IMR-90 (cell line): ENCODE results near the gene RNASE7. TPM values are rescaled to one million over a fixed set of nuclear protein-coding genes. Genes with fewer than 3 reads are reported as not detected.

ENCODE experiments used
- ATAC-seq: fragments of 200-7000 bp; cut with Tn5 transposase; 2 replicates; pipeline ENCODE4 v1.9.1; 2020; ENCODE audit warnings: low read depth, mild to moderate bottlenecking, moderate library complexity
- BruUV-seq: library from RNA; stranded (reverse); fragments of 400-500 nt; replicated peaks from 2 replicates; lab custom pipeline; 2021; lab: Mats Ljungman, UMichigan
- CTCF ChIA-PET: fragments of 300-600 bp; formaldehyde crosslinking; extraction: SDS; loops from one replicate; lab custom pipeline; 2021; ENCODE audit warnings: antibody characterized with exemption; lab: Yijun Ruan, JAX
- POLR2A ChIA-PET: fragments of 300-600 bp; sonication (Branson Sonifier 250); formaldehyde crosslinking; loops from one replicate; lab custom pipeline; 2022; ENCODE audit warnings: antibody characterized with exemption; ENCODE audit not compliant: unreplicated experiment; lab: Charles Lee
- DNase-seq: peaks from one replicate; pipeline ENCODE4 v3.0.0; 2013
- H2AFZ ChIP-seq: replicated peaks from 2 replicates; pipeline ENCODE3; 2013; ENCODE audit warnings: low read length, mild to moderate bottlenecking; ENCODE audit not compliant: poor library complexity
- H2AK5ac ChIP-seq: 2 replicates; pipeline ENCODE4 v1.6.1; 2013; ENCODE audit warnings: low read depth, low read length, inconsistent platforms
- H2AK9ac ChIP-seq: replicated peaks from 2 replicates; pipeline ENCODE3; 2013; ENCODE audit warnings: mild to moderate bottlenecking, low read depth, low read length, moderate library complexity; ENCODE audit not compliant: poor library complexity
- H2BK120ac ChIP-seq: 2 replicates; pipeline ENCODE4 v1.6.1; 2013; ENCODE audit warnings: low read depth, low read length, inconsistent platforms
- H2BK15ac ChIP-seq: 3 replicates; pipeline ENCODE4 v1.6.1; 2013; ENCODE audit warnings: low read depth, low read length, inconsistent platforms
- H2BK20ac ChIP-seq: 2 replicates; pipeline ENCODE4 v1.6.1; 2013; ENCODE audit warnings: low read depth, mild to moderate bottlenecking, inconsistent platforms, low read length, moderate library complexity
- H2BK5ac ChIP-seq: 2 replicates; pipeline ENCODE4 v1.6.1; 2013; ENCODE audit warnings: mild to moderate bottlenecking, low read depth, low read length, inconsistent platforms; ENCODE audit not compliant: poor library complexity, severe bottlenecking
- H3K14ac ChIP-seq: replicated peaks from 2 replicates; pipeline ENCODE4 v1.6.1; 2013; ENCODE audit warnings: low read depth, low read length, inconsistent platforms
- H3K18ac ChIP-seq: 2 replicates; pipeline ENCODE4 v1.6.1; 2013; ENCODE audit warnings: low read depth, low read length, control low read depth
- H3K23ac ChIP-seq: 2 replicates; pipeline ENCODE4 v1.6.1; 2013; ENCODE audit warnings: low read depth, low read length, inconsistent platforms
- H3K27ac ChIP-seq: 2 replicates; pipeline ENCODE4 v1.5.1; 2013; ENCODE audit warnings: mild to moderate bottlenecking, control low read depth, low read length; ENCODE audit not compliant: insufficient read depth
- H3K27me3 ChIP-seq: 2 replicates; pipeline ENCODE4 v1.6.1; 2013; ENCODE audit warnings: low read length; ENCODE audit not compliant: control insufficient read depth, insufficient read depth
- H3K36me3 ChIP-seq: 2 replicates; pipeline ENCODE4 v1.6.1; 2013; ENCODE audit warnings: low read length, mixed read lengths; ENCODE audit not compliant: control insufficient read depth, insufficient read depth
- H3K4ac ChIP-seq: 2 replicates; pipeline ENCODE4 v1.6.1; 2013; ENCODE audit warnings: low read depth, low read length, inconsistent platforms
- H3K4me1 ChIP-seq: 2 replicates; pipeline ENCODE4 v1.6.1; 2013; ENCODE audit warnings: low read length, mixed read lengths; ENCODE audit not compliant: control insufficient read depth, insufficient read depth
- H3K4me2 ChIP-seq: 2 replicates; pipeline ENCODE4 v1.6.1; 2013; ENCODE audit warnings: low read depth, mild to moderate bottlenecking, control low read depth, low read length, moderate library complexity
- H3K4me3 ChIP-seq: 2 replicates; pipeline ENCODE4 v1.5.1; 2013; ENCODE audit warnings: low read depth, mild to moderate bottlenecking, control low read depth, low read length, moderate library complexity; ENCODE audit not compliant: insufficient read depth
- H3K56ac ChIP-seq: 2 replicates; pipeline ENCODE4 v1.6.1; 2013; ENCODE audit warnings: low read length, inconsistent platforms; ENCODE audit not compliant: insufficient read depth; ENCODE audit errors: extremely low read depth
- H3K79me1 ChIP-seq, 2 experiments: 2 replicates each; pipeline ENCODE4 v1.6.1; 2013; ENCODE audit warnings: low read length in 2 of 2, inconsistent platforms in 1 of 2, low read depth in 1 of 2
- H3K9ac ChIP-seq: 2 replicates; pipeline ENCODE4 v1.6.1; 2013; ENCODE audit warnings: low read depth, low read length, control low read depth
- H3K9me1 ChIP-seq: 2 replicates; pipeline ENCODE4 v1.6.1; 2013; ENCODE audit warnings: low read length, inconsistent platforms; ENCODE audit not compliant: insufficient read depth
- H3K9me3 ChIP-seq: 2 replicates; pipeline ENCODE4 v1.6.1; 2013; ENCODE audit warnings: low read length; ENCODE audit not compliant: control insufficient read depth, insufficient read depth
- H4K20me1 ChIP-seq: 2 replicates; pipeline ENCODE4 v1.6.1; 2013; ENCODE audit warnings: low read length, inconsistent platforms; ENCODE audit not compliant: insufficient read depth
- H4K5ac ChIP-seq: 2 replicates; pipeline ENCODE4 v1.6.1; 2013; ENCODE audit warnings: mild to moderate bottlenecking, low read depth, low read length, control low read depth
- H4K8ac ChIP-seq, 2 experiments: 2 replicates each; pipeline ENCODE4 v1.6.1; 2013; ENCODE audit warnings: low read depth in 2 of 2, low read length in 2 of 2, control low read depth in 1 of 2, inconsistent platforms in 1 of 2
- H4K91ac ChIP-seq: 2 replicates; pipeline ENCODE4 v1.6.1; 2013; ENCODE audit warnings: low read depth, low read length, inconsistent platforms; ENCODE audit not compliant: insufficient read depth
- BHLHE40 ChIP-seq: fragments of 150-350 bp; IDR thresholded peaks from 2 replicates; pipeline ENCODE4 v1.6.1; 2016; ENCODE audit warnings: mild to moderate bottlenecking, low read depth, low read length
- CEBPB ChIP-seq: IDR thresholded peaks from 2 replicates; pipeline ENCODE4 v1.6.1; 2012; ENCODE audit warnings: low read depth, low read length, improper control_type of control experiment
- CHD1 ChIP-seq: IDR thresholded peaks from 2 replicates; pipeline ENCODE4 v1.6.1; 2012; ENCODE audit warnings: low read depth, low read length, improper control_type of control experiment
- CTCF ChIP-seq: conservative IDR thresholded peaks from 2 replicates; pipeline ENCODE4 v1.5.1; 2012; ENCODE audit warnings: mild to moderate bottlenecking, low read depth, low read length, improper control_type of control experiment
- FOS ChIP-seq: fragments of 150-350 bp; IDR thresholded peaks from 2 replicates; pipeline ENCODE4 v1.6.1; 2016; ENCODE audit warnings: low read depth, low read length
- MAFK ChIP-seq: IDR thresholded peaks from 2 replicates; pipeline ENCODE4 v1.6.1; 2012; ENCODE audit warnings: low read depth, low read length, improper control_type of control experiment
- MAZ ChIP-seq: IDR thresholded peaks from 2 replicates; pipeline ENCODE4 v1.6.1; 2012; ENCODE audit warnings: low read depth, mild to moderate bottlenecking, low read length, improper control_type of control experiment, moderate library complexity, borderline replicate concordance
- MXI1 ChIP-seq: IDR thresholded peaks from 2 replicates; pipeline ENCODE4 v1.6.1; 2012; ENCODE audit warnings: low read depth, mild to moderate bottlenecking, low read length, moderate library complexity, borderline replicate concordance
- NFE2L2 ChIP-seq: fragments of 150-350 bp; IDR thresholded peaks from 2 replicates; pipeline ENCODE4 v1.6.1; 2016; ENCODE audit warnings: low read depth, mild to moderate bottlenecking, low read length
- POLR2A ChIP-seq: IDR thresholded peaks from 2 replicates; pipeline ENCODE4 v1.6.1; 2012; ENCODE audit warnings: mild to moderate bottlenecking, low read depth, low read length
- RAD21 ChIP-seq: IDR thresholded peaks from 2 replicates; pipeline ENCODE4 v1.6.1; 2012; ENCODE audit warnings: low read length, improper control_type of control experiment
- RCOR1 ChIP-seq: IDR thresholded peaks from 2 replicates; pipeline ENCODE4 v1.6.1; 2012; ENCODE audit warnings: mild to moderate bottlenecking, low read length, improper control_type of control experiment; ENCODE audit not compliant: insufficient replicate concordance
- RFX5 ChIP-seq: IDR thresholded peaks from 2 replicates; pipeline ENCODE4 v1.8.0; 2012; ENCODE audit warnings: low read depth, mild to moderate bottlenecking, low read length, moderate library complexity
- SMC3 ChIP-seq: fragments of 150-350 bp; IDR thresholded peaks from 2 replicates; pipeline ENCODE4 v1.6.1; 2016; ENCODE audit warnings: low read depth, mild to moderate bottlenecking, antibody characterized with exemption, low read length, moderate library complexity
- WGBS, 2 experiments: methylation state at CpG; one replicate each; pipeline versions ENCODE4 v1.1.5 to v1.1.7; 2013; ENCODE audit warnings: missing lambda C conversion rate in 2 of 2; ENCODE audit not compliant: insufficient read length in 1 of 2; ENCODE audit errors: extremely low coverage in 2 of 2; 5-methylcytosine and 5-hydroxymethylcytosine counted together
- dilution Hi-C: fragments of 300-500 bp; cut with HindIII; formaldehyde crosslinking; loops from one replicate; pipeline ENCODE4 v1.14.3; 2018; ENCODE audit warnings: low sequenced_read_pairs; ENCODE audit not compliant: unreplicated experiment
- in situ Hi-C: fragments of 300-500 bp; cut with MboI; formaldehyde crosslinking; loops from 3 replicates; pipeline ENCODE4 v1.14.3; 2019; ENCODE audit warnings: low sequenced_read_pairs, inconsistent platforms, mixed read lengths
- intact Hi-C: fragments of 100-400 bp; cut with micrococcal nuclease; formaldehyde crosslinking; loops from 2 replicates; pipeline ENCODE4 v1.10.0; 2022
- polyA plus RNA-seq, 3 experiments: library from polyadenylated mRNA; depleted of rRNA; stranded (reverse); fragments of >200 nt; gene quantifications; 2 replicates each; pipeline ENCODE4 v1.2.3, GENCODE V29; 2012; ENCODE audit warnings: low replicate concordance in 1 of 3
- total RNA-seq: library from RNA; depleted of rRNA; stranded (reverse); fragments of >200 nt; gene quantifications from 2 replicates; pipeline ENCODE4 v1.2.3, GENCODE V29; 2012
- TF ChIP-seq, protein P1 (sequence below): fragments of 150-350 bp; IDR thresholded peaks from 2 replicates; pipeline ENCODE4 v1.6.1; 2017; ENCODE audit warnings: mild to moderate bottlenecking, antibody characterized with exemption, low read length, low read depth
- TF ChIP-seq, protein P2 (sequence below): fragments of 150-350 bp; IDR thresholded peaks from 2 replicates; pipeline ENCODE4 v1.6.1; 2016; ENCODE audit warnings: low read depth, mild to moderate bottlenecking, low read length, moderate library complexity, borderline replicate concordance

Gene RNASE7
- total and polyA plus RNA-seq, 2 of the 4 experiments (the other 2 are of a cell fraction): not detected

DNA sequence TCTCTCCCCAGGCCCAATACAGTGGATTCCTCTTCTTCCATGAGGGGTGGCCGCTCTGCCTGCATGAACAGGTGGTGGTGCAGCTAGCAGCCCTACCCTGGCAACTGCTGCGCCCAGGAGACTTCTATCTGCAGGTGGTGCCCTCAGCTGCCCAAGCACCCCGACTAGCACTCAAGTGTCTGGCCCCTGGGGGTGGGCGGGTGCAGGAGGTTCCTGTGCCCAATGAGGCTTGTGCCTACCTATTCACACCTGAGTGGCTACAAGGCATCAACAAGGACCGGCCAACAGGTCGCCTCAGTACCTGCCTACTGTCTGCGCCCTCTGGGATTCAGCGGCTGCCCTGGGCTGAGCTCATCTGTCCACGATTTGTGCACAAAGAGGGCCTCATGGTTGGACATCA, 31.8 kb downstream of the RNASE7 start:
- no peak overlapping the region for H2AK5ac ChIP-seq
- H4K5ac ChIP-seq: no peak overlapping the region
- no TSS peak for BruUV-seq
- dilution Hi-C loops: no loop called here
- no peak overlapping the region for H3K9ac ChIP-seq
- no peak for TF ChIP-seq CHD1
- no peak for TF ChIP-seq CEBPB
- TF ChIP-seq MXI1: no peak
- no peak for TF ChIP-seq RFX5
- TF ChIP-seq MAZ: no peak
- TF ChIP-seq, protein P1, sequence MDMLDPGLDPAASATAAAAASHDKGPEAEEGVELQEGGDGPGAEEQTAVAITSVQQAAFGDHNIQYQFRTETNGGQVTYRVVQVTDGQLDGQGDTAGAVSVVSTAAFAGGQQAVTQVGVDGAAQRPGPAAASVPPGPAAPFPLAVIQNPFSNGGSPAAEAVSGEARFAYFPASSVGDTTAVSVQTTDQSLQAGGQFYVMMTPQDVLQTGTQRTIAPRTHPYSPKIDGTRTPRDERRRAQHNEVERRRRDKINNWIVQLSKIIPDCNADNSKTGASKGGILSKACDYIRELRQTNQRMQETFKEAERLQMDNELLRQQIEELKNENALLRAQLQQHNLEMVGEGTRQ: no peak
- no peak for TF ChIP-seq CTCF
- TF ChIP-seq SMC3: no peak
- no peak for TF ChIP-seq POLR2A
- TF ChIP-seq RCOR1: no peak
- TF ChIP-seq, protein P2, sequence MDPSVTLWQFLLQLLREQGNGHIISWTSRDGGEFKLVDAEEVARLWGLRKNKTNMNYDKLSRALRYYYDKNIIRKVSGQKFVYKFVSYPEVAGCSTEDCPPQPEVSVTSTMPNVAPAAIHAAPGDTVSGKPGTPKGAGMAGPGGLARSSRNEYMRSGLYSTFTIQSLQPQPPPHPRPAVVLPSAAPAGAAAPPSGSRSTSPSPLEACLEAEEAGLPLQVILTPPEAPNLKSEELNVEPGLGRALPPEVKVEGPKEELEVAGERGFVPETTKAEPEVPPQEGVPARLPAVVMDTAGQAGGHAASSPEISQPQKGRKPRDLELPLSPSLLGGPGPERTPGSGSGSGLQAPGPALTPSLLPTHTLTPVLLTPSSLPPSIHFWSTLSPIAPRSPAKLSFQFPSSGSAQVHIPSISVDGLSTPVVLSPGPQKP: no peak
- no peak for TF ChIP-seq MAFK
- TF ChIP-seq FOS: no peak
- TF ChIP-seq RAD21: no peak
- no peak for TF ChIP-seq BHLHE40
- TF ChIP-seq NFE2L2: no peak
- H3K18ac ChIP-seq: no peak overlapping the region
- peaks cover 29 to 61% of the 10 kb centered on the region in 2 experiments for H3K79me1 ChIP-seq
- no peak overlapping the region for H2BK15ac ChIP-seq
- peaks cover 10% of the 10 kb centered on the region for H3K9me1 ChIP-seq
- peaks cover 57% of the 10 kb centered on the region for H3K36me3 ChIP-seq
- POLR2A ChIA-PET: no interaction called here
- H2AFZ ChIP-seq: no peak overlapping the region
- 92% methylated on average over 7 of the region's 9 CpGs; no CpG with 5 or more reads in 1 of the 2 experiments for WGBS, 2 experiments
- H3K27me3 ChIP-seq: no peaks in the 10 kb centered on the region
- no peak overlapping the region for H3K4ac ChIP-seq
- no peak overlapping the region for H3K23ac ChIP-seq
- H3K4me3 ChIP-seq: no peak overlapping the region
- H2BK20ac ChIP-seq: no peak overlapping the region
- no peak overlapping the region for H3K4me2 ChIP-seq
- DNase-seq (no peak), ATAC-seq (no peak)
- no peak overlapping the region for H3K56ac ChIP-seq
- intact Hi-C loops: no loop called here
- H3K4me1 ChIP-seq: peaks cover 17% of the 10 kb centered on the region
- no peak overlapping the region for H3K27ac ChIP-seq
- in situ Hi-C loops: no loop called here
- H4K20me1 ChIP-seq: peaks cover 10% of the 10 kb centered on the region
- no peak overlapping the region for H2BK120ac ChIP-seq
- no peak overlapping the region for H2AK9ac ChIP-seq
- H3K9me3 ChIP-seq: no peaks in the 10 kb centered on the region
- H4K91ac ChIP-seq: no peak overlapping the region
- CTCF ChIA-PET: no interaction called here
- H3K14ac ChIP-seq: no peak overlapping the region
- no peak overlapping the region for H2BK5ac ChIP-seq
- no peak overlapping the region for H4K8ac ChIP-seq
